ENCODE data around the gene NRAP. TPM values are rescaled to one million over a fixed set of nuclear protein-coding genes. Genes with fewer than 3 reads are reported as not detected.

Gene NRAP
- total and polyA plus RNA-seq, 12 donors, result 168 to 1,999 (median 1,161) TPM

DNA sequence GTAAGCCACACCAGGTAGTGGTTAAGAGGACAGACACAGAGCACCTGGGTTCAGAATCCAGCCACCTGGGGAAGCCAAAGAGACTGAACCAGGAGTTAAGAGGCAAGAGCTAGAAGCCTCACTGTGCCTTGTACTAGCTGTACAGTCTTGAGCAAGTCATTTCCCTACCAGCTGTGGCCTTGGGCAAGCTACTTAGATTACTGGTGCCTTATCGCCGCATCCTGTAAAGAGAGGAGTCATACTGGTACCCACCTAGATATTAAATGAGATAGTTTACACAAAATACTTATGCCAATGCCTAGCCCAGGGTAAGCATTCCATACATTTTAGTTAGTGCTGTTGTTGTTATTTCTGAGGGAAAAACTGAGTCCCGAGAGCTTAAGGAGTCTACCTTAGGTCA, 63.3 kb downstream of the NRAP start:
- WGBS, 2 donors, result 90 to 96% methylated on average over 3 of the region's 3 CpGs
- no peaks in the 10 kb centered on the region for H3K9me3 ChIP-seq
- TF ChIP-seq, protein P1, sequence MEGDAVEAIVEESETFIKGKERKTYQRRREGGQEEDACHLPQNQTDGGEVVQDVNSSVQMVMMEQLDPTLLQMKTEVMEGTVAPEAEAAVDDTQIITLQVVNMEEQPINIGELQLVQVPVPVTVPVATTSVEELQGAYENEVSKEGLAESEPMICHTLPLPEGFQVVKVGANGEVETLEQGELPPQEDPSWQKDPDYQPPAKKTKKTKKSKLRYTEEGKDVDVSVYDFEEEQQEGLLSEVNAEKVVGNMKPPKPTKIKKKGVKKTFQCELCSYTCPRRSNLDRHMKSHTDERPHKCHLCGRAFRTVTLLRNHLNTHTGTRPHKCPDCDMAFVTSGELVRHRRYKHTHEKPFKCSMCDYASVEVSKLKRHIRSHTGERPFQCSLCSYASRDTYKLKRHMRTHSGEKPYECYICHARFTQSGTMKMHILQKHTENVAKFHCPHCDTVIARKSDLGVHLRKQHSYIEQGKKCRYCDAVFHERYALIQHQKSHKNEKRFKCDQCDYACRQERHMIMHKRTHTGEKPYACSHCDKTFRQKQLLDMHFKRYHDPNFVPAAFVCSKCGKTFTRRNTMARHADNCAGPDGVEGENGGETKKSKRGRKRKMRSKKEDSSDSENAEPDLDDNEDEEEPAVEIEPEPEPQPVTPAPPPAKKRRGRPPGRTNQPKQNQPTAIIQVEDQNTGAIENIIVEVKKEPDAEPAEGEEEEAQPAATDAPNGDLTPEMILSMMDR (IDR thresholded peaks at IDR 0.05), result no peak
- intact Hi-C loops (cut with DNase I), result no loop called here
- ATAC-seq (no peak), DNase-seq (no peak)
- no peak overlapping the region for H3K4me3 ChIP-seq
- H3K27me3 ChIP-seq, result peaks cover 0 to 7% (median 0%) of the 10 kb centered on the region in 7 donors
- H3K27ac ChIP-seq, result no peak overlapping the region
- peaks cover 0 to 38% (median 14%) of the 10 kb centered on the region in 9 donors for H3K4me1 ChIP-seq
- H3K36me3 ChIP-seq, result peaks cover 0 to 97% (median 4%) of the 10 kb centered on the region in 9 donors

DNA sequence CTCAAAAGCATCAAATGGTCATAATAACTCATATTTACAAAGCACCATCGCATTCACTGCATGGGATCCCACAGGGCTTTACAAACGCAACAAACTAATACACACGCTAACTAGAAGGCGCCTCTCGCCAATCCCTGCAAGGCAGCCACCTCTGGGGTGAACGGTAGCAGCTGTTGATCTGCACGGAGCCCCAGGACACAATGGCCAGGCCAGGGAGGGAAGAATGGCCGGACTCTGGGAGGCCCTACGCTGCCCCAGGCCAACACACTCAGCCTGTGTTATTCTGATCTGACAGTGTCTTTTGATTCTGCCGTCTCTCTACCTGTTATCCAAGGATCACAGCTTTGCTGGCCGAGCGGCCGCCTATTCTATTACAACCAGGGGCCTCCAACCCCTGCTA, 69.2 kb downstream of the NRAP start:
- peaks cover 0 to 99% (median 11%) of the 10 kb centered on the region in 9 donors for H3K36me3 ChIP-seq
- H3K4me1 ChIP-seq, result peaks cover 0 to 9% (median 0%) of the 10 kb centered on the region in 9 donors
- no peak for ATAC-seq

GRCh38 chr10:113592380-113592779, 71.5 kb downstream of the NRAP start:
- no peaks in the 10 kb centered on the region for H3K9me3 ChIP-seq
- H3K27me3 ChIP-seq, result no peaks in the 10 kb centered on the region
- TF ChIP-seq, protein P1 (IDR thresholded peaks at IDR 0.05), result no peak
- peaks cover 0 to 100% (median 18%) of the 10 kb centered on the region in 9 donors for H3K36me3 ChIP-seq
- 75 to 85% methylated on average over 8 of the region's 8 CpGs for WGBS, 2 donors
- no peak overlapping the region for H3K27ac ChIP-seq
- ATAC-seq (no peak), DNase-seq (no peak)
- intact Hi-C loops (cut with DNase I), result no loop called here
- no peak overlapping the region for H3K4me3 ChIP-seq
- peaks cover 0 to 9% (median 0%) of the 10 kb centered on the region in 9 donors for H3K4me1 ChIP-seq

More for the DNA sequence above, 69.2 kb downstream of the NRAP start:
- no peak for DNase-seq
- no peak overlapping the region for H3K27ac ChIP-seq
- no peak overlapping the region for H3K4me3 ChIP-seq
- TF ChIP-seq, protein P1 (IDR thresholded peaks at IDR 0.05), result no peak
- 87 to 90% methylated on average over 13 of the region's 13 CpGs for WGBS, 2 donors
- H3K9me3 ChIP-seq, result no peaks in the 10 kb centered on the region
- intact Hi-C loops (cut with DNase I), result no loop called here
- no peaks in the 10 kb centered on the region for H3K27me3 ChIP-seq

GRCh38 chr10:113590581-113590980, 73.3 kb downstream of the NRAP start:
- DNase-seq, result no peak
- intact Hi-C loops (cut with DNase I), result no loop called here
- peaks cover 0 to 88% (median 10%) of the 10 kb centered on the region in 9 donors for H3K36me3 ChIP-seq

More at GRCh38 chr10:113590581-113590980, 73.3 kb downstream of the NRAP start:
- 80 to 92% methylated on average over 12 of the region's 12 CpGs for WGBS, 2 donors
- H3K27me3 ChIP-seq, result no peaks in the 10 kb centered on the region
- no peak overlapping the region for H3K27ac ChIP-seq
- H3K4me3 ChIP-seq, result no peak overlapping the region
- TF ChIP-seq, protein P1 (IDR thresholded peaks at IDR 0.05), result no peak
- no peaks in the 10 kb centered on the region for H3K4me1 ChIP-seq
- no peaks in the 10 kb centered on the region for H3K9me3 ChIP-seq
- ATAC-seq, result peak in 1 of 8 donors; percentile 13
